HCT116 (cell line): ENCODE measurements around the gene SERPINB4. TPM values are rescaled to one million over a fixed set of nuclear protein-coding genes. Genes with fewer than 3 reads are reported as not detected.

Experiments used
- ATAC-seq: fragments of 200-7000 bp; cut with Tn5 transposase; 2 replicates; pipeline ENCODE4 v1.9.1; 2020; ENCODE audit warnings: mild to moderate bottlenecking, moderate library complexity
- BruUV-seq: library from RNA; stranded (reverse); fragments of 400-500 nt; replicated peaks from 2 replicates; lab custom pipeline; 2021; lab: Mats Ljungman, UMichigan
- CTCF ChIA-PET: fragments of 300-600 bp; sonication (Branson Sonifier 250); formaldehyde crosslinking; loops from one replicate; lab custom pipeline; 2021; ENCODE audit warnings: antibody characterized with exemption; lab: Charles Lee
- POLR2A ChIA-PET: fragments of 300-600, 350-600 bp; sonication (Branson Sonifier 250); formaldehyde crosslinking; loops from one replicate; lab custom pipeline; 2021; ENCODE audit warnings: antibody characterized with exemption; lab: Charles Lee
- RAD21 ChIA-PET, 2 experiments: fragments of 300-600 bp; sonication (Branson Sonifier 250); formaldehyde crosslinking; loops; one replicate each; lab custom pipeline; 2023; ENCODE audit warnings: low total read pairs in 2 of 2; ENCODE audit not compliant: uncharacterized antibody in 2 of 2, unreplicated experiment in 2 of 2, low non-redundant PET in 1 of 2; lab: Charles Lee
- DNase-seq: peaks from one replicate; pipeline ENCODE4 v3.0.0-alpha.2; 2010; ENCODE audit warnings: low read depth, low spot score
- H2AFZ ChIP-seq: fragments of 200-600 bp; shearing (Covaris generic), sonication (generic); 2 replicates; pipeline ENCODE4 v1.6.1; 2017; ENCODE audit warnings: low read depth, mixed run types, mixed read lengths, antibody characterized with exemption, low read length; ENCODE audit not compliant: poor library complexity, severe bottlenecking
- H3K27ac ChIP-seq: 2 replicates; pipeline ENCODE4 v1.5.1; 2012; ENCODE audit warnings: low read depth, low read length
- H3K27me3 ChIP-seq: fragments of 200-600 bp; sonication (generic); 2 replicates; pipeline ENCODE4 v1.6.1; 2016; ENCODE audit warnings: mixed run types, low read length, mixed read lengths; ENCODE audit not compliant: insufficient read depth
- H3K36me3 ChIP-seq, 2 experiments: fragments of 200-500 bp in 1 of 2; fragments of 200-600 bp in 1 of 2; sonication (Bioruptor generic) in 1 of 2; sonication (generic) in 1 of 2; 2 replicates each; pipeline versions ENCODE4 v1.5.1 to v1.6.1; 2014 to 2016; ENCODE audit warnings: low read length in 2 of 2, inconsistent platforms in 1 of 2, mixed read lengths in 1 of 2, mixed run types in 1 of 2; ENCODE audit not compliant: insufficient read depth in 2 of 2, control insufficient read depth in 1 of 2
- H3K4me1 ChIP-seq, 2 experiments: fragments of 200-600 bp in 1 of 2; sonication (generic) in 1 of 2; 2 replicates each; pipeline versions ENCODE4 v1.5.1 to v1.6.1; 2012 to 2017; ENCODE audit warnings: low read length in 2 of 2, inconsistent platforms in 1 of 2, mild to moderate bottlenecking in 1 of 2, mixed read lengths in 1 of 2, mixed run types in 1 of 2, moderate library complexity in 1 of 2; ENCODE audit not compliant: insufficient read depth in 2 of 2, control insufficient read depth in 1 of 2
- H3K4me2 ChIP-seq: fragments of 200-600 bp; sonication (generic); 2 replicates; pipeline ENCODE4 v1.6.1; 2017; ENCODE audit warnings: mixed run types, low read length, mixed read lengths
- H3K4me3 ChIP-seq, 2 experiments: fragments of 200-600 bp in 1 of 2; sonication (generic) in 1 of 2; replicated peaks in 1 of 2; 2 replicates each; pipeline ENCODE4 v1.5.1; 2011 to 2016; ENCODE audit warnings: low read length in 2 of 2, control low read depth in 1 of 2, low read depth in 1 of 2, mild to moderate bottlenecking in 1 of 2, mixed read lengths in 1 of 2, mixed run types in 1 of 2
- H3K79me2 ChIP-seq: fragments of 200-600 bp; sonication (generic); 2 replicates; pipeline ENCODE4 v1.6.1; 2017; ENCODE audit warnings: mild to moderate bottlenecking, mixed run types, low read length, moderate library complexity, mixed read lengths; ENCODE audit not compliant: insufficient read depth
- H3K9ac ChIP-seq: fragments of 200-600 bp; sonication (generic); 2 replicates; pipeline ENCODE4 v1.6.1; 2016; ENCODE audit warnings: low read length, mixed read lengths
- H3K9me2 ChIP-seq: fragments of 200-600 bp; sonication (generic), shearing (Covaris generic); 2 replicates; pipeline ENCODE4 v1.6.1; 2017; ENCODE audit warnings: mixed run types, mild to moderate bottlenecking, moderate library complexity; ENCODE audit not compliant: insufficient read depth
- H3K9me3 ChIP-seq, 2 experiments: fragments of 200-500 bp in 1 of 2; fragments of 200-600 bp in 1 of 2; sonication (Bioruptor generic) in 1 of 2; sonication (generic) in 1 of 2; 2 replicates each; pipeline ENCODE4 v1.6.1; 2014 to 2017; ENCODE audit warnings: low read length in 2 of 2, mixed read lengths in 2 of 2, inconsistent platforms in 1 of 2, low read depth in 1 of 2, mild to moderate bottlenecking in 1 of 2, mixed run types in 1 of 2, moderate library complexity in 1 of 2; ENCODE audit not compliant: control insufficient read depth in 1 of 2, insufficient read depth in 1 of 2
- H4K20me1 ChIP-seq: fragments of 200-600 bp; sonication (generic), shearing (Covaris generic); 2 replicates; pipeline ENCODE4 v1.6.1; 2017; ENCODE audit warnings: mixed run types, mild to moderate bottlenecking, moderate library complexity; ENCODE audit not compliant: insufficient read depth
- CTCF ChIP-seq, 3 experiments: fragments of 200-600 bp in 1 of 3; sonication (generic) in 1 of 3; IDR thresholded peaks in 2 of 3; conservative IDR thresholded peaks in 1 of 3; 2 replicates each; pipeline ENCODE4 v1.5.1; 2012 to 2017; ENCODE audit warnings: low read depth in 2 of 3, low read length in 2 of 3, antibody characterized with exemption in 1 of 3, borderline replicate concordance in 1 of 3, control low read depth in 1 of 3, mild to moderate bottlenecking in 1 of 3, mixed read lengths in 1 of 3, mixed run types in 1 of 3, moderate library complexity in 1 of 3; ENCODE audit not compliant: insufficient read depth in 1 of 3
- EGR1 ChIP-seq: IDR thresholded peaks from 2 replicates; pipeline ENCODE4 v1.6.1; 2012; ENCODE audit warnings: low read depth
- EZH2phosphoT487 ChIP-seq: fragments of 200-600 bp; IDR thresholded peaks from 2 replicates; pipeline ENCODE4 v1.6.1; 2018; ENCODE audit warnings: antibody characterized with exemption, borderline replicate concordance
- POLR2AphosphoS5 ChIP-seq: IDR thresholded peaks from 2 replicates; pipeline ENCODE4 v1.6.1; 2011; ENCODE audit warnings: mild to moderate bottlenecking, low read depth, low read length, moderate library complexity
- ZFX ChIP-seq: fragments of 450-650 bp; IDR thresholded peaks from 2 replicates; pipeline ENCODE4 v1.6.1; 2017
- intact Hi-C: fragments of 100-400 bp; cut with micrococcal nuclease; formaldehyde crosslinking; loops from 2 replicates; pipeline ENCODE4 v1.10.0; 2022
- total RNA-seq: library from RNA; stranded (reverse); gene quantifications from one replicate; pipeline ENCODE4 v1.2.1, GENCODE V29; 2021; ENCODE audit not compliant: unreplicated experiment

Gene SERPINB4
- total RNA-seq, 1 experiment from 2014 or later, result not detected

- CTCF ChIA-PET, result no interaction called here
- Histone ChIP-seq H3K9me2 (no peaks in the 10 kb centered on the region), H3K36me3 (no peaks in the 10 kb centered on the region)
These were observed 19.2 kb downstream of the SERPINB4 start for GRCh38 chr18:63624863-63625262.

GRCh38 chr18:63619661-63620060, 24.4 kb downstream of the SERPINB4 start:
- CTCF ChIA-PET, result no interaction called here
- BruUV-seq, result no TSS peak
- H2AFZ ChIP-seq, result no peak overlapping the region
- no peaks in the 10 kb centered on the region for H3K27me3 ChIP-seq
- no peak overlapping the region for H3K9ac ChIP-seq
- no peaks in the 10 kb centered on the region for H4K20me1 ChIP-seq
- H3K4me2 ChIP-seq, result no peak overlapping the region
- ATAC-seq (no peak), DNase-seq (no peak)
- H3K9me2 ChIP-seq, result no peaks in the 10 kb centered on the region
- H3K27ac ChIP-seq, result no peak overlapping the region
- RAD21 ChIA-PET, result no interaction called here
- no peaks in the 10 kb centered on the region for H3K4me1 ChIP-seq
- POLR2A ChIA-PET, result no interaction called here
- H3K9me3 ChIP-seq, result peaks cover 0 to 7% of the 10 kb centered on the region in 2 experiments; a peak in 2 of 4 replicates
- no peaks in the 10 kb centered on the region for H3K36me3 ChIP-seq
- no peak overlapping the region for H3K4me3 ChIP-seq
- no peak for TF ChIP-seq CTCF (IDR thresholded peaks at IDR 0.05 in 2 of 3, conservative IDR thresholded peaks at IDR 0.05 in 1 of 3; ENCODE audit: borderline replicate concordance in 1 of 3, insufficient read depth in 1 of 3, low read depth in 2 of 3, low read length in 2 of 3)
- intact Hi-C loops, result no loop called here
- no peaks in the 10 kb centered on the region for H3K79me2 ChIP-seq

More at GRCh38 chr18:63624863-63625262, 19.2 kb downstream of the SERPINB4 start:
- Histone ChIP-seq H3K4me3 (no peak overlapping the region), H3K4me2 (no peak overlapping the region), H3K79me2 (no peaks in the 10 kb centered on the region), H3K9me3 (peaks cover 0 to 29% of the 10 kb centered on the region in 2 experiments; a peak in 2 of 4 replicates), H3K27ac (no peak overlapping the region), H3K4me1 (no peaks in the 10 kb centered on the region), H3K9ac (no peak overlapping the region), H3K27me3 (no peaks in the 10 kb centered on the region), H4K20me1 (no peaks in the 10 kb centered on the region), H2AFZ (no peak overlapping the region)
- ATAC-seq (no peak), DNase-seq (no peak)
- RAD21 ChIA-PET, result no interaction called here
- no peak for TF ChIP-seq EGR1
- no peak for TF ChIP-seq ZFX
- no peak for TF ChIP-seq POLR2AphosphoS5
- no peak for TF ChIP-seq EZH2phosphoT487
- intact Hi-C loops, result no loop called here
- no TSS peak for BruUV-seq
- POLR2A ChIA-PET, result no interaction called here
